Tibial nerve (tissue), 4 donors: ENCODE results near the gene RBM47. TPM values are rescaled to one million over a fixed set of nuclear protein-coding genes. Genes with fewer than 3 reads are reported as not detected.

Experiments used
- DNase-seq, 2 donors: peaks; one replicate each; pipeline ENCODE4 v3.0.0-alpha.2; 2019; ENCODE audit warnings: low spot score in 2 of 2
- H3K27ac ChIP-seq, 4 donors: fragments of 200-600 bp; sonication (generic) in 3 of 4; one replicate each; pipeline ENCODE4 v1.5.1; 2017 to 2019; ENCODE audit warnings: mild to moderate bottlenecking in 1 of 4
- H3K27me3 ChIP-seq, 2 donors: fragments of 200-600 bp; sonication (generic) in 1 of 2; one replicate each; pipeline versions ENCODE4 v1.5.1 to v1.6.0; 2017 to 2019
- H3K36me3 ChIP-seq, 3 donors: fragments of 200-600 bp; sonication (generic); one replicate each; pipeline ENCODE4 v1.5.1; 2018 to 2019
- H3K4me1 ChIP-seq, 4 donors: fragments of 200-600 bp; sonication (generic) in 3 of 4; one replicate each; pipeline ENCODE4 v1.5.1; 2017 to 2019
- H3K4me3 ChIP-seq, 4 donors: fragments of 200-600 bp; sonication (generic) in 3 of 4; one replicate each; pipeline ENCODE4 v1.5.1; 2017 to 2019; ENCODE audit warnings: mild to moderate bottlenecking in 1 of 4, moderate library complexity in 1 of 4
- H3K9me3 ChIP-seq, 4 donors: fragments of 200-600 bp; sonication (generic) in 3 of 4; one replicate each; pipeline ENCODE4 v1.5.1; 2017 to 2019
- CTCF ChIP-seq, 5 experiments: fragments of 200-600 bp in 3 of 5; fragments of 450-650 bp in 2 of 5; sonication (generic) in 3 of 5; IDR thresholded peaks; one replicate each; pipeline ENCODE4 v1.5.1; 2016 to 2019; ENCODE audit warnings: antibody characterized with exemption in 5 of 5, mild to moderate bottlenecking in 3 of 5, moderate library complexity in 2 of 5
- EP300 ChIP-seq, 2 donors: sonication (generic); formaldehyde crosslinking; IDR thresholded peaks; one replicate each; pipeline ENCODE4 v1.6.1; 2017; ENCODE audit warnings: antibody characterized with exemption in 2 of 2, mild to moderate bottlenecking in 1 of 2
- POLR2A ChIP-seq, 2 donors: fragments of 450-650 bp; IDR thresholded peaks; one replicate each; pipeline ENCODE4 v1.6.1; 2017; ENCODE audit warnings: antibody characterized with exemption in 2 of 2, mild to moderate bottlenecking in 2 of 2, moderate library complexity in 2 of 2
- WGBS, 2 donors: methylation state at CpG; one replicate each; pipeline ENCODE4 v1.1.5; 2018; 5-methylcytosine and 5-hydroxymethylcytosine counted together
- total RNA-seq, 4 donors: library from RNA; depleted of rRNA; stranded (reverse); fragments of >200 nt; gene quantifications; one replicate each; pipeline ENCODE4 v1.1.0, GENCODE V29; 2016

RBM47 gene
- total RNA-seq, 4 donors from 2014 or later = 22.8 to 93.9 (median 41.0) TPM

- Histone ChIP-seq H3K36me3 (no peaks in the 10 kb centered on the region), H3K27me3 (no peaks in the 10 kb centered on the region), H3K27ac (no peak overlapping the region), H3K4me1 (no peaks in the 10 kb centered on the region), H3K4me3 (no peak overlapping the region), H3K9me3 (no peaks in the 10 kb centered on the region)
- TF ChIP-seq EP300 (IDR thresholded peaks at IDR 0.05) (no peak), CTCF (IDR thresholded peaks at IDR 0.05) (no peak), POLR2A (IDR thresholded peaks at IDR 0.05) (no peak)
- 87 to 91% methylated on average over 1 of the region's 1 CpG for WGBS, 2 donors
- no peak for DNase-seq
Observed at GRCh38 chr4:40484346-40485090, 145.1 kb downstream of the RBM47 start.

- Histone ChIP-seq H3K4me1 (no peaks in the 10 kb centered on the region), H3K27me3 (no peaks in the 10 kb centered on the region), H3K4me3 (no peak overlapping the region), H3K36me3 (no peaks in the 10 kb centered on the region), H3K9me3 (no peaks in the 10 kb centered on the region), H3K27ac (no peak overlapping the region)
- DNase-seq = no peak
- no peak for TF ChIP-seq EP300 (IDR thresholded peaks at IDR 0.05)
- no peak for TF ChIP-seq POLR2A (IDR thresholded peaks at IDR 0.05)
- no peak for TF ChIP-seq CTCF (IDR thresholded peaks at IDR 0.05)
- WGBS, 2 donors = 77 to 84% methylated on average over 21 of the region's 21 CpGs
Observed at GRCh38 chr4:40482985-40483647, 146.5 kb downstream of the RBM47 start.

- Histone ChIP-seq H3K9me3 (no peaks in the 10 kb centered on the region), H3K27me3 (no peaks in the 10 kb centered on the region), H3K36me3 (no peaks in the 10 kb centered on the region), H3K4me3 (no peak overlapping the region), H3K27ac (no peak overlapping the region), H3K4me1 (no peaks in the 10 kb centered on the region)
- 95 to 97% methylated on average over 7 of the region's 7 CpGs for WGBS, 2 donors
- no peak for TF ChIP-seq POLR2A (IDR thresholded peaks at IDR 0.05)
- no peak for TF ChIP-seq EP300 (IDR thresholded peaks at IDR 0.05)
- TF ChIP-seq CTCF (IDR thresholded peaks at IDR 0.05) = no peak
- no peak for DNase-seq
Observed at GRCh38 chr4:40481977-40482376, 147.7 kb downstream of the RBM47 start.

GRCh38 chr4:40480291-40480690 is 149.4 kb downstream of the RBM47 start:
- DNase-seq = no peak
- Histone ChIP-seq H3K36me3 (no peaks in the 10 kb centered on the region), H3K4me3 (no peak overlapping the region), H3K27ac (no peak overlapping the region), H3K27me3 (no peaks in the 10 kb centered on the region), H3K9me3 (no peaks in the 10 kb centered on the region), H3K4me1 (no peaks in the 10 kb centered on the region)
- WGBS, 2 donors = 73 to 79% methylated on average over 2 of the region's 2 CpGs
- TF ChIP-seq POLR2A (IDR thresholded peaks at IDR 0.05) (no peak), CTCF (IDR thresholded peaks at IDR 0.05) (no peak), EP300 (IDR thresholded peaks at IDR 0.05) (no peak)

GRCh38 chr4:40479378-40479777 is 150.3 kb downstream of the RBM47 start:
- DNase-seq = no peak
- H3K9me3 ChIP-seq = no peaks in the 10 kb centered on the region
- TF ChIP-seq POLR2A (IDR thresholded peaks at IDR 0.05) (no peak), EP300 (IDR thresholded peaks at IDR 0.05) (no peak), CTCF (IDR thresholded peaks at IDR 0.05) (no peak)
- H3K27me3 ChIP-seq = no peaks in the 10 kb centered on the region
- no peaks in the 10 kb centered on the region for H3K4me1 ChIP-seq
- 63 to 78% methylated on average over 2 of the region's 2 CpGs for WGBS, 2 donors
- H3K36me3 ChIP-seq = no peaks in the 10 kb centered on the region
- H3K27ac ChIP-seq = no peak overlapping the region
- no peak overlapping the region for H3K4me3 ChIP-seq
